Measurements from ENCODE around the gene KCTD16. TPM values are rescaled to one million over a fixed set of nuclear protein-coding genes. Genes with fewer than 3 reads are reported as not detected.

The KCTD16 gene
- total RNA-seq, 1 donor from 2014 or later = 4.8 TPM

DNA sequence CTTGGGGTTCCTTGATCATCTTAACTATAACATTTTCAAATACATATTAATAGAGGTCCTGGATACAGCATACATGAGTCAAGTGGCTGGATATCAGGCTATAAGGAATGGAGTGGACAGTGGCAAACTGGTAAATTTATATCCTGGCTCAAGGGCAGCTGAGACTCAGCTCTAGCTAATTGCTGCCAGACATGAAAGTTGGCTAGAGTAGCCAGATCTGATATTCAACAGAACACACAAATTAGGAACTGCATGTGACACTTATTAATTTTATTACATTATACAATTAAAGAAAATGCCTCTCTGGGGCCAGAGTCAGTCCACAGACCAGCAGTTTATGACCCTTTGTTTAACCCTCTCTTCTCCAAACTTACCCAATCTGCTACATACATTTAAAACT is 206.5 kb downstream of the KCTD16 start:
- peaks cover 10% of the 10 kb centered on the region for H3K36me3 Mint-ChIP-seq
- DNase-seq (ENCODE audit: low spot score in 2 of 2, unreplicated experiment in 2 of 2) = no peak
- H3K27me3 Mint-ChIP-seq (ENCODE audit: low read depth) = peaks cover 14% of the 10 kb centered on the region
- no peaks in the 10 kb centered on the region for H3K4me1 Mint-ChIP-seq
- TF ChIP-seq, protein P1, sequence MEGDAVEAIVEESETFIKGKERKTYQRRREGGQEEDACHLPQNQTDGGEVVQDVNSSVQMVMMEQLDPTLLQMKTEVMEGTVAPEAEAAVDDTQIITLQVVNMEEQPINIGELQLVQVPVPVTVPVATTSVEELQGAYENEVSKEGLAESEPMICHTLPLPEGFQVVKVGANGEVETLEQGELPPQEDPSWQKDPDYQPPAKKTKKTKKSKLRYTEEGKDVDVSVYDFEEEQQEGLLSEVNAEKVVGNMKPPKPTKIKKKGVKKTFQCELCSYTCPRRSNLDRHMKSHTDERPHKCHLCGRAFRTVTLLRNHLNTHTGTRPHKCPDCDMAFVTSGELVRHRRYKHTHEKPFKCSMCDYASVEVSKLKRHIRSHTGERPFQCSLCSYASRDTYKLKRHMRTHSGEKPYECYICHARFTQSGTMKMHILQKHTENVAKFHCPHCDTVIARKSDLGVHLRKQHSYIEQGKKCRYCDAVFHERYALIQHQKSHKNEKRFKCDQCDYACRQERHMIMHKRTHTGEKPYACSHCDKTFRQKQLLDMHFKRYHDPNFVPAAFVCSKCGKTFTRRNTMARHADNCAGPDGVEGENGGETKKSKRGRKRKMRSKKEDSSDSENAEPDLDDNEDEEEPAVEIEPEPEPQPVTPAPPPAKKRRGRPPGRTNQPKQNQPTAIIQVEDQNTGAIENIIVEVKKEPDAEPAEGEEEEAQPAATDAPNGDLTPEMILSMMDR (IDR thresholded peaks at IDR 0.05; ENCODE audit: unreplicated experiment) = no peak
- peaks cover 15% of the 10 kb centered on the region for H3K9me3 Mint-ChIP-seq
- no peak overlapping the region for H3K27ac Mint-ChIP-seq
- no peak overlapping the region for H3K4me3 Mint-ChIP-seq

DNA sequence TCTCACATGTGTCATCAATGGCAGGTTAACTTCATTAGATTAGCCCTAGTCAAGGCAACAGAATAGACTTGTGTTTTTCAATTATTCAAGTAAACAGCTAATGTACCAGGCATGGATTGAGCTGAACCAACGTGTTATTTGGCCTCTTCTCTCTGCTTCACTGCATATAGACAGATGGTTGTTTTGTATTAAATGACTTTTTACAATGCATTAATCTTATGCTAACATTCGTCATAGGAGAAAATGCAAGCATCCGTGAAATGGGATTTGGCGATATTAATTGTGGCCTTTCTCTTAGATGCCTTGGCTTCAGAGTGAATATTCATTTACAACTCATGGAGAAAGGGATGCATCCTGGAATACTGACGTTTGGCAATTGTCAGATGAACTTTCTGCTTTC is 208.0 kb downstream of the KCTD16 start:
- H3K4me3 Mint-ChIP-seq = no peak overlapping the region
- peaks cover 15% of the 10 kb centered on the region for H3K9me3 Mint-ChIP-seq
- DNase-seq (ENCODE audit: low spot score in 2 of 2, unreplicated experiment in 2 of 2) = no peak
- no peak overlapping the region for H3K27ac Mint-ChIP-seq
- peaks cover 10% of the 10 kb centered on the region for H3K27me3 Mint-ChIP-seq (ENCODE audit: low read depth)
- TF ChIP-seq, protein P1 (IDR thresholded peaks at IDR 0.05; ENCODE audit: unreplicated experiment) = no peak
- H3K36me3 Mint-ChIP-seq = peaks cover 10% of the 10 kb centered on the region
- no peaks in the 10 kb centered on the region for H3K4me1 Mint-ChIP-seq

DNA sequence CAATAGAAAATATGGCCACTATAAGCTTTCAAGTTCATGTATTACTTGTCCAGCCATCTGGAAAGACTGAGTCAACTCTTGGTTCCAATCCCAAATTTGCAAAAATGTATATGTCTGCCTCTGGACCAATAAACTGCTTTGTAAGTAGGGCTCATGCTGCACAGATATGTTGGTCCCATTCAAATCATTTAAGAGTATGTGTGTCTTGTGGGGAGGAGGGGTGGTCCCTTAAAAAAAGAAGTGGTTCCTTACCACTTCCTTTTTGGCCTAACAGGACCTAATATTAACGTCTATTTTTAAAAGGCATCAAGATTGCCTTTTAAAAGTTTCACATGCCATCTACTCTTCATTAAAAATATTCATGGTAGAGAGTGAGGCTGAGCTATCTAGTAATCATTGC is 214.9 kb downstream of the KCTD16 start:
- Mint-ChIP-seq H3K4me1 (peaks cover 6% of the 10 kb centered on the region), H3K9me3 (peaks cover 9% of the 10 kb centered on the region), H3K36me3 (peaks cover 7% of the 10 kb centered on the region), H3K27ac (no peak overlapping the region), H3K27me3 (ENCODE audit: low read depth) (no peaks in the 10 kb centered on the region), H3K4me3 (no peak overlapping the region)
- DNase-seq (ENCODE audit: low spot score in 2 of 2, unreplicated experiment in 2 of 2) = no peak
- TF ChIP-seq, protein P1 (IDR thresholded peaks at IDR 0.05; ENCODE audit: unreplicated experiment) = no peak

DNA sequence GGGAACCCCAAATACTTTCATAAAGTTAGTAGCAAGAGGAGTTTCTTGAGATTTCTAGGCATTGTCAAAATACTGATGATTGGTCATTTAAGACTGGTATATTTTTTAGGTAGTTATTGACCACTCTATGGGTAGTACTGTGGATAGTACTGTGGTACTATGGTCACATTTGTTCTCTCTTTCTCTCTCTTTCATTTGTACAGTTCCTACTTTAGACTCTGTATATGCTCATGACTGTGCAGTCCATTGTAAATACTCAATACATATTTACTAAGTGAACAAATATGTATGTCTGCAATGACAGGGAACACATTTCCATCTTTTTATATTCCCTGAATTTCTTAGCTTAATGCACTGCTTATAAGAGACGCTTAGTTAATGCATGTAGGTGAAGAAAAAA is 215.6 kb downstream of the KCTD16 start:
- peaks cover under 1% of the 10 kb centered on the region for H3K36me3 Mint-ChIP-seq
- no peak overlapping the region for H3K27ac Mint-ChIP-seq
- H3K27me3 Mint-ChIP-seq (ENCODE audit: low read depth) = no peaks in the 10 kb centered on the region
- TF ChIP-seq, protein P1 (IDR thresholded peaks at IDR 0.05; ENCODE audit: unreplicated experiment) = no peak
- H3K9me3 Mint-ChIP-seq = peaks cover 1% of the 10 kb centered on the region
- no peak overlapping the region for H3K4me3 Mint-ChIP-seq
- DNase-seq (ENCODE audit: low spot score in 2 of 2, unreplicated experiment in 2 of 2) = no peak
- H3K4me1 Mint-ChIP-seq = peaks cover 6% of the 10 kb centered on the region

DNA sequence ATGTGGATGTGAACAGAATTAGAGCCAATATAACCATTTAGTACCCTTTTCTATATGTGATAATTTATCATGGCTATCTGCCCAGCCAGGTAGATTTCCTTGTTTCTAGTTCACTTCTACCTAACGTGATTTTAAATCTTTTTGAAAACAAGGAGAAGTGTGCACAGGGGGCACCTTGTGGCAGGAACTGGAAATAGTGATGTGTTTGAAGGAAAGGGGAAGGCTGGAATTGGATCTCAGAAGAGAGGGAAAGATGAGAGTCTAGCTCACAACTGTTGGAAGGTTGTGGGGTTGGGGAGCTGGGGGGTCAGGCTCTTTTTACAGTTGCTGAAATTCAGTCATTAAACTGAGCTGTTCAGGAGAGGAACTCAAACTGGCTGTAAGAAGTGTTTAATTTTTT is 219.5 kb downstream of the KCTD16 start:
- peaks cover 6% of the 10 kb centered on the region for H3K4me1 Mint-ChIP-seq
- DNase-seq (ENCODE audit: low spot score in 2 of 2, unreplicated experiment in 2 of 2) = no peak
- no peak overlapping the region for H3K27ac Mint-ChIP-seq
- no peaks in the 10 kb centered on the region for H3K36me3 Mint-ChIP-seq
- no peaks in the 10 kb centered on the region for H3K9me3 Mint-ChIP-seq
- TF ChIP-seq, protein P1 (IDR thresholded peaks at IDR 0.05; ENCODE audit: unreplicated experiment) = no peak
- no peak overlapping the region for H3K4me3 Mint-ChIP-seq
- H3K27me3 Mint-ChIP-seq (ENCODE audit: low read depth) = no peaks in the 10 kb centered on the region

DNA sequence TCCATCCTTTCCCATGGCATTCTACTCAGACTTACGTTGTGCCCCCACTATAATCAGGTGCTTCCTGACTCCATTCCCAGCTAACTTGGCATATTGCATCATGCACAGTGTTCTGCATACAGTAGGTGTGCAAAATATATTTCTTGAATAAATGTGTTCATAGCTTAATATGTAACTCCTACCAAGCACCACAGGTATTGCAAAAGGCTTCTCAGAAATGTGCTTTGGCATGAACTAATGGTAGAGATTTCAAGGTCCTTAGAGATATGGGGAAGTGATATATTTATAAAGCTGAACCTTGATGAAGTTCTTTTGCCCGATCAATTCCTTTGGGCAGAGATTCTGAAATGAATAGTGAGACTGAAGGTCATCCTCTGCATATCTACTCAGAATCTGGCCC is 220.4 kb downstream of the KCTD16 start:
- Mint-ChIP-seq H3K4me1 (peaks cover 6% of the 10 kb centered on the region), H3K4me3 (no peak overlapping the region), H3K27ac (no peak overlapping the region), H3K27me3 (ENCODE audit: low read depth) (no peaks in the 10 kb centered on the region), H3K36me3 (no peaks in the 10 kb centered on the region), H3K9me3 (no peaks in the 10 kb centered on the region)
- no peak for DNase-seq (ENCODE audit: low spot score in 2 of 2, unreplicated experiment in 2 of 2)
- TF ChIP-seq, protein P1 (IDR thresholded peaks at IDR 0.05; ENCODE audit: unreplicated experiment) = no peak

All from mesothelial cell of epicardium (in vitro differentiated cells).